BLaER1 (cell line): Measurements from ENCODE around the gene CDK9.

Experiments
- H3K27ac ChIP-seq: shearing (Covaris generic); formaldehyde crosslinking; 2 replicates; pipeline ENCODE4 v1.8.1; 2022
- H3K27me3 ChIP-seq: shearing (Covaris generic); formaldehyde crosslinking; 2 replicates; pipeline ENCODE4 v1.8.1; 2022
- H3K36me3 ChIP-seq: shearing (Covaris generic); formaldehyde crosslinking; 2 replicates; pipeline ENCODE4 v1.8.1; 2022
- H3K4me1 ChIP-seq: shearing (Covaris generic); formaldehyde crosslinking; 2 replicates; pipeline ENCODE4 v1.8.1; 2022
- H3K4me2 ChIP-seq: shearing (Covaris generic); formaldehyde crosslinking; 2 replicates; pipeline ENCODE4 v1.8.1; 2022
- H3K4me3 ChIP-seq: shearing (Covaris generic); formaldehyde crosslinking; 2 replicates; pipeline ENCODE4 v1.8.1; 2022
- H3K9ac ChIP-seq: shearing (Covaris generic); formaldehyde crosslinking; 2 replicates; pipeline ENCODE4 v1.8.1; 2022
- H3K9me3 ChIP-seq: shearing (Covaris generic); formaldehyde crosslinking; 2 replicates; pipeline ENCODE4 v1.8.1; 2022
- H4K20me1 ChIP-seq: shearing (Covaris generic); formaldehyde crosslinking; 2 replicates; pipeline ENCODE4 v1.8.1; 2022
- Cebpa-rat ChIP-seq: shearing (Covaris generic); IDR thresholded peaks from 2 replicates; pipeline ENCODE4 v1.8.1; 2022

The CDK9 gene

GRCh38 chr9:127817881-127818434, 32.1 kb downstream of the CDK9 start:
- Histone ChIP-seq H3K9me3 (no peaks in the 10 kb centered on the region), H4K20me1 (peaks cover 65% of the 10 kb centered on the region), H3K9ac (peak overlapping the region; percentile 48; the same call in 1 of the 2 replicates), H3K4me2 (peak overlapping the region; percentile 18), H3K36me3 (peaks cover 94% of the 10 kb centered on the region), H3K27ac (peak overlapping the region; percentile 62), H3K4me1 (peaks cover 26% of the 10 kb centered on the region), H3K4me3 (no peak overlapping the region), H3K27me3 (no peaks in the 10 kb centered on the region)
- TF ChIP-seq Cebpa-rat: no peak

- Histone ChIP-seq H3K9ac (no peak overlapping the region; the same call in 1 of the 2 replicates), H3K4me1 (peaks cover 26% of the 10 kb centered on the region), H4K20me1 (peaks cover 59% of the 10 kb centered on the region), H3K27me3 (no peaks in the 10 kb centered on the region), H3K27ac (peak overlapping the region; percentile 62; the same call in 1 of the 2 replicates), H3K4me3 (no peak overlapping the region), H3K9me3 (no peaks in the 10 kb centered on the region), H3K4me2 (peak overlapping the region; percentile 18; the same call in 1 of the 2 replicates), H3K36me3 (peaks cover 94% of the 10 kb centered on the region)
- TF ChIP-seq Cebpa-rat: no peak
Observed at GRCh38 chr9:127818574-127818973, 32.7 kb downstream of the CDK9 start.

- peaks cover 30% of the 10 kb centered on the region; the same call in 1 of the 2 replicates for H4K20me1 ChIP-seq
- no peak for TF ChIP-seq Cebpa-rat
Observed at GRCh38 chr9:127822108-127822507, 36.3 kb downstream of the CDK9 start.

GRCh38 chr9:127825319-127826051, 39.7 kb downstream of the CDK9 start:
- H3K4me2 ChIP-seq: peak overlapping the region; percentile 58
- peak overlapping the region; percentile 24; the same call in 1 of the 2 replicates for H3K27ac ChIP-seq
- H3K4me1 ChIP-seq: peaks cover 54% of the 10 kb centered on the region
- H3K27me3 ChIP-seq: no peaks in the 10 kb centered on the region
- H3K36me3 ChIP-seq: peaks cover 94% of the 10 kb centered on the region
- no peak overlapping the region for H3K4me3 ChIP-seq
- H3K9ac ChIP-seq: no peak overlapping the region
- TF ChIP-seq Cebpa-rat: no peak
- H4K20me1 ChIP-seq: peaks cover 16% of the 10 kb centered on the region; the same call in 1 of the 2 replicates
- H3K9me3 ChIP-seq: no peaks in the 10 kb centered on the region

More at GRCh38 chr9:127822108-127822507, 36.3 kb downstream of the CDK9 start:
- Histone ChIP-seq H3K36me3 (peaks cover 92% of the 10 kb centered on the region), H3K27me3 (no peaks in the 10 kb centered on the region), H3K9ac (no peak overlapping the region; the same call in 1 of the 2 replicates), H3K4me2 (no peak overlapping the region), H3K9me3 (no peaks in the 10 kb centered on the region), H3K4me3 (no peak overlapping the region), H3K4me1 (peaks cover 43% of the 10 kb centered on the region), H3K27ac (no peak overlapping the region)

- no peak overlapping the region for H3K4me3 ChIP-seq
- peaks cover 88% of the 10 kb centered on the region for H3K36me3 ChIP-seq
- peak overlapping the region; percentile 58 for H3K4me2 ChIP-seq
- H3K9me3 ChIP-seq: no peaks in the 10 kb centered on the region
- H3K4me1 ChIP-seq: peaks cover 61% of the 10 kb centered on the region
- H3K9ac ChIP-seq: no peak overlapping the region
- peak overlapping the region; percentile 24; the same call in 1 of the 2 replicates for H3K27ac ChIP-seq
- no peak for TF ChIP-seq Cebpa-rat
- peaks cover 16% of the 10 kb centered on the region; the same call in 1 of the 2 replicates for H4K20me1 ChIP-seq
- H3K27me3 ChIP-seq: no peaks in the 10 kb centered on the region
Observed at GRCh38 chr9:127826253-127826913, 40.5 kb downstream of the CDK9 start.

DNA sequence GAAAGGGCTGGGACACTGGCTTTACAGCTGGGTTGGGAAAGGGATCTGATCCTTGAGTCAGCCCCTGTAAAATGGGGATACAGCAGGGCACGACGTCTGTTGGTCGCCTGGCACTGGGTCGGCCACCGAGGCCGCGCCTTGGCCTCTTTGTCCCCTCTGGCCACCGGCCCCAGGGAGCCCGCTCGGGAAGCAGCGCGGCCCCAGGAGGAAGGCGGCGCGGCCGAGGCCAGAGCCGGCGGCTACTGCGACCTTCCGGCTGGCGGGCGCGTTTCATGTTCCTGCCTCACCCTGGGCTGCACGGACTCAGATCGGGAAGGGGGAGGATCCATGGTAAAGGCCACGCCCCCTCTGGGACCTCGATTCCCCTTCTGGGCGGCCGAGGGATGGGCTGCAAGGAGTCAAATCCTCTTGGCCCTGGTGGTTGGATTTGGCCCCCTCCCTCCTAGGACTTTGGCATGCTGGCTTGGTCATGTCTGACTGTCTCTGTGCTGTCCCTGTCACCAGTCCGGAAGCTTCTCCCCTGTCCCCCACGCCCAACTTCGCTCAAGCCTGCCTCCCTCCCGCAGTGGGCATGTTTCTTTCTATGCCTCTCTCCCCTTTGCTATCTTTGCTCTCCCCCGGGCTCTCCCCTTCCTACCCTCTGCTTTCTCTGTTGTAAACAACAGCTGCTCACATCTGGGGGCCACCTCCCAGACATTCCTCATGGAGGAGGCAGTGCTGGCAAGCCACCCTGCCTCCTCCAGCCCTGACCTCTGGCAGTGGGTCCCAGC, 42.6 kb downstream of the CDK9 start:
- no peak for TF ChIP-seq Cebpa-rat
- peaks cover 81% of the 10 kb centered on the region for H3K4me1 ChIP-seq
- no peaks in the 10 kb centered on the region for H3K27me3 ChIP-seq
- peaks cover 81% of the 10 kb centered on the region for H3K36me3 ChIP-seq
- H4K20me1 ChIP-seq: peaks cover 16% of the 10 kb centered on the region; the same call in 1 of the 2 replicates
- peak overlapping the region; percentile 29; the same call in 1 of the 2 replicates for H3K4me2 ChIP-seq
- peak overlapping the region; percentile 38; the same call in 1 of the 2 replicates for H3K9ac ChIP-seq
- H3K27ac ChIP-seq: peak overlapping the region; percentile 58; the same call in 1 of the 2 replicates
- no peaks in the 10 kb centered on the region for H3K9me3 ChIP-seq
- H3K4me3 ChIP-seq: no peak overlapping the region

- TF ChIP-seq Cebpa-rat: no peak
- Histone ChIP-seq H3K9ac (peak overlapping the region; percentile 38; the same call in 1 of the 2 replicates), H3K4me1 (peaks cover 89% of the 10 kb centered on the region), H3K27me3 (no peaks in the 10 kb centered on the region), H3K9me3 (no peaks in the 10 kb centered on the region), H3K36me3 (peaks cover 78% of the 10 kb centered on the region), H3K27ac (peak overlapping the region; percentile 58; the same call in 1 of the 2 replicates), H3K4me2 (peak overlapping the region; percentile 29), H3K4me3 (no peak overlapping the region), H4K20me1 (peaks cover 16% of the 10 kb centered on the region; the same call in 1 of the 2 replicates)
Observed at GRCh38 chr9:127829205-127829906, 43.5 kb downstream of the CDK9 start.

DNA sequence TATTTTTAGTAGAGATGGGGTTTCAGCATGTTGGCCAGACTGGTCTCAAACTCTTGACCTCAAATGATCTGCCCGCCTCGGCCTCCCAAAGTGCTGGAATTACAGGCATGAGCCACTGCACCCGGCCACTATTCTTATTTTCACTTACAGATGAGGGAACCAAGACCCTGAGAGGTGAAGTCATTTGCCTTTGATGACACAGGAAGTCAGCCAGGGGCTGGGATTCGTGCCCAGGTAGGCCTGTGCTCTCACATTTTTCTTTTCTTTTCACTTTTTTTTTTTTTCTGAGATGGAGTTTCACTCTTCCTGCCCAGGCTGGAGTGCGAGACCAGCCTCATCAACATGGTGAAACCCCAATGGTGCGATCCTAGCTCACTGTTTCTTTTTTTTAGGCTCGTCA, 46.4 kb downstream of the CDK9 start:
- no peak for TF ChIP-seq Cebpa-rat
- no peak overlapping the region for H3K4me3 ChIP-seq
- H3K27ac ChIP-seq: no peak overlapping the region
- H3K9me3 ChIP-seq: no peaks in the 10 kb centered on the region
- no peaks in the 10 kb centered on the region for H3K27me3 ChIP-seq
- no peak overlapping the region for H3K9ac ChIP-seq
- H3K36me3 ChIP-seq: peaks cover 65% of the 10 kb centered on the region
- peak overlapping the region; percentile 14; the same call in 1 of the 2 replicates for H3K4me2 ChIP-seq
- peaks cover 29% of the 10 kb centered on the region; the same call in 1 of the 2 replicates for H4K20me1 ChIP-seq
- H3K4me1 ChIP-seq: peaks cover 85% of the 10 kb centered on the region

DNA sequence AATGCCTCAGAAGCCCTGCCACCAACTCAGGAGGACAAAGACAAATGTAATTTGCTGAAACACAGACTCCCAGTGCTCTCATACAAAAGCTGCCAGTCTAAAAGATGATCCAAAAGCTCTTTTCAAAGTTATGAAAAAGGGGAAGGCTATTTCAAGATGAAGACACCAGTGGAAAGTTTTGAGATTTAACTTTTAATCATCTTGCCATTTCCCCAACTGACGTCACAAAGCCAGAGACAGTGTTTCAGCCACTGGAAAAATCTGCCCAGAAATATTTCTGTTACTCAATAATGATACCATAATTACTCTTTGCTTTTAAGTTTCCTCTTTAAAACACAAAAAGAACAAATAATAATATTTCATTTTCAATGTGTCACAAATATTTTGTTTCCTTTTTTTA, 47.7 kb downstream of the CDK9 start:
- no peak for TF ChIP-seq Cebpa-rat
- Histone ChIP-seq H3K4me2 (no peak overlapping the region), H3K27ac (no peak overlapping the region), H3K36me3 (peaks cover 61% of the 10 kb centered on the region), H3K9me3 (no peaks in the 10 kb centered on the region), H4K20me1 (peaks cover 33% of the 10 kb centered on the region; the same call in 1 of the 2 replicates), H3K4me1 (peaks cover 92% of the 10 kb centered on the region), H3K9ac (no peak overlapping the region), H3K27me3 (no peaks in the 10 kb centered on the region), H3K4me3 (no peak overlapping the region)
